T-helper 1 cell (primary cell): ENCODE measurements around the gene SPR.
A peak's percentile ranks its signal among the peaks of the same experiment; 100 is the strongest.

ENCODE experiments used
- DNase-seq, 5 donors: peaks; one replicate each; pipeline ENCODE4 v3.0.0-alpha.2; 2012 to 2020
- total RNA-seq, 4 donors: gene quantifications; one replicate each; lab custom pipeline; 2026; lab: John Stamatoyannopoulos, UW

The SPR gene
- 0 to 0.08 (median 0) reads per million in 4 donors for total RNA-seq

DNA sequence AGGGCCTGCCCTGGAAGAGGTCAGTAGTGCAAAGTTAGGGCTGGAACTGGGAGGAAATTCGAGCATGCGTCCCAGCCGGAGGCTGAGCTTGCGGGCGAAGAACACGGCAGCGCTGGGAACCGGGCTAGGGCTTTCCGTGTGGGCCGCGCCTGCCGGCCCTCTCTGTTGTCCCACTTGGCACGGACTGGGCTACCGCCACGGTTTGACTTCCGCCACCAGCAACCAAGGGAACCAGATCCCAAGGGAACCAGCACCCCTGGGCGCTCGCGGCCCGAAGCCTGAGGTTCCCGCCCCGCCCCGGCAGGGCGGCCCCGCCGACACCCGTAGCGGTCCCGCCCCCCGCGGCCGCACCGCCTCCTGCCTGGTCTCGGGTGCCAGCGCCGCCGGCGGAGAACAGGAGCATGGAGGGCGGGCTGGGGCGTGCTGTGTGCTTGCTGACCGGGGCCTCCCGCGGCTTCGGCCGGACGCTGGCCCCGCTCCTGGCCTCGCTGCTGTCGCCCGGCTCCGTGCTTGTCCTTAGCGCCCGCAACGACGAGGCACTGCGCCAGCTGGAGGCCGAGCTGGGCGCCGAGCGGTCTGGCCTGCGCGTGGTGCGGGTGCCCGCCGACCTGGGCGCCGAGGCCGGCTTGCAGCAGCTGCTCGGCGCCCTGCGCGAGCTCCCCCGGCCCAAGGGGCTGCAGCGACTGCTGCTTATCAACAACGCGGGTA, at the start of gene SPR:
Gene SPR, plus strand, starts transcription at position 377 of the 708 bp plus-strand sequence. Its CDS starts 25 bp downstream, at position 402.
- peak in 4 of 5 donors; percentile 13 to 45 (median 24) for DNase-seq

DNA sequence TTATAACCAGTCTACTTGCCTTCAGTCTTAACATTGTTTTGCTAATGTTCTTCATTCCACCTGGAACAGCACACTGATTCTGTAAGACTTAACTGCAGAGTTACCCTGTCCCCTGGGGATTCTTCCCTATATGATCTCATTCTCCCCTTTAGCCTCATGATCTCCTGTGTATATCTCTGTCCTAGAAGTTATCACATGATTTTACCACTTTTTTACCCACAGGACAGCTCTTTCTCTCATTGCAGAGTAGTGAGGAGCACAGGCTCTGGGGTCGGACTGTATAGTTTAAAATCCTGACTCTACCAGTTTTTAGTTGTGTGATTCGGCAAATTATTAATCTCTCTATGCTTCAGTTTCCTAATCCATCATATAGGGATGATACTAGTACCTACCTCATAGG, 47.1 kb upstream of the SPR start:
- DNase-seq, result no peak

DNA sequence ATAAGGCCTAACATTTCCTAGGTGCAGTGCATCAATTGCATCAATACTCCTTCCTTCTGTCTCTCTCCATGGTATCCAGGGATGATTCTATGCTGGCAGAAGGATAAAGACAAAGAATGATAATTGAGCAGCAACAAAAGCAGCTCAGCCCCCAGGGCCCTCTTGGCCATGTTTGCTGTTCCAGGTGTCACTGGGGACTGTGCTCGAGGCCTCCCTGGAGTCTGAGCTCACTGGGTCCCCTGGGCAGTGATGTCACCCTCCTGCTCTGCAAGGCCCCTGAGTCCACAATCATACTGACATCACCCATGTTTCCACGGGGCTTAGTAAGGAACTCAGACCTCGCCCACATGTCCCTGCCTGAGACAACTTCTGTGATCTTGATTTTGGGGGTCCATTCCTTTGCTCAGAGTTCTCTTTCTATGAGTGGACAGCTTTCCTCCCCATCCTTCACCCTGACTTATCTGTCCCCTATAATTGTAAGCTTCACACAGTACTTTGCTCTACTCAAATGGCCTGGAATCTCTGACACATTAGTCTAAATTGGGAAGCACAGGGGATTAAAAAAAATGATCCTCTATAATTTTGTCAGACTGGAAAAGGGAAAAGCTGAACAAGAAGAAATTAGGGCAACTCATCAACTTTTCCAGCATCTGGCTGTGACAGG, 45.6 kb upstream of the SPR start:
- DNase-seq, result no peak

DNA sequence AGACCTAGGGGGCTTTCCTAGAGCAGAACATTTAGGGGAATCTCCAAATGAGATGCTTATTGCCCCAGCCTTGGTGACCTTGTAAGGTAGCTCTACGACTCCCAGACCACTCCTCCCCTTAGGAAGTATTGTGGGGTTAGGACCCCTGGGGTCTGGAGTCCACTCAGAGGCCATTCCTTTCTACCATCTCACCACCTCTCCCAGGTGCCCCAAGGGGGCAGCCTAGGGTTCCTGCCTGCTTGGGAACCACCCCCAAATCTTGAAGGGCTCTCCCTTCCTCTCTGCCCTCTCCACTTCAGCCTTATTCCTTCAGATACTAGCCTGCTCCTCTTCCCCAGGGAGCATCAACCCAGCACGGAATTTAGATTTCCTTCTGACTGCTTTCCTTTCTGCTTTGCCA, 43.9 kb upstream of the SPR start:
- DNase-seq, result no peak

DNA sequence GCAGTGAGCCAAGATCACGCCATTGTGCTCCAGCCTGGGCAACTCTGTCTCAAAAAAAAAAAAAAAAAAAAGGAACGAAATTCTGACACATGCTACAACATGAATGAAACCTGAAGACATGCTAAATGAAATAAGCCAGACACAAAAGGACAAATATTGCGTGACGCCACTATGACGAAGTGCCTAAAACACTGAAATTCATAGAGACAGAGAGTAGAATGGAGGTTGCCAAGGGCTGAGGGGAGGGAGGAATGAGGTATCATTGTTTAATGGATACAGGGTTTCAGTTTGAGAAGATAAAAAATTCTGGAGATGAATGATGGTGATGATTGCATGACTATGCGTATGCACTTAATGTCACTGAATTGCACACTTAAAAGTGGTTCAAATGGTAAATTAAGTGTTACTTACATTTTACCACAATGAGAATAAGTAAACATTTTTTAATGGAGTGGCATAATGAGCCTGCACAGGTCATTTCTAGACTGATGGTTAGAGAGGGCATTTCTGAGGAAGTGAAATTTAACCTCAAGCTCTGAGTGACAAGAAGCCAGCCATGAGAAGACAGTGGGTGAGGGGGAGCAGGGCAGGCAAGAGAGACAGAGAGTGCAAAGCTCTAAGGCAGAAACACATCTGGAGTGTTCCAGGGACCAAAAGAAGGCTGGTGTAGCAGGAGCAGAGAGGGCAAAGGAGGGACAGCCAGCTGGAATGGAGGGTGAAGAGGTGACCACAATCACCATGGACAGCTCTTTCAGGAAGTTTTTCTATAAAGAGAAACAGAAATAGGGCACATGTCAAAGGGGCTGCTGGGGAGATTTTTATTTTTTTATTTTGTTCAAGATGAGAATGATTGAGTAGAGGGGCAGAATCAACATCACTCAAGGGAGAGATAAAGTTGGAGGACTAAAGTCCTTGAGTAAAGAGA, 40.8 kb upstream of the SPR start:
- DNase-seq, result no peak

DNA sequence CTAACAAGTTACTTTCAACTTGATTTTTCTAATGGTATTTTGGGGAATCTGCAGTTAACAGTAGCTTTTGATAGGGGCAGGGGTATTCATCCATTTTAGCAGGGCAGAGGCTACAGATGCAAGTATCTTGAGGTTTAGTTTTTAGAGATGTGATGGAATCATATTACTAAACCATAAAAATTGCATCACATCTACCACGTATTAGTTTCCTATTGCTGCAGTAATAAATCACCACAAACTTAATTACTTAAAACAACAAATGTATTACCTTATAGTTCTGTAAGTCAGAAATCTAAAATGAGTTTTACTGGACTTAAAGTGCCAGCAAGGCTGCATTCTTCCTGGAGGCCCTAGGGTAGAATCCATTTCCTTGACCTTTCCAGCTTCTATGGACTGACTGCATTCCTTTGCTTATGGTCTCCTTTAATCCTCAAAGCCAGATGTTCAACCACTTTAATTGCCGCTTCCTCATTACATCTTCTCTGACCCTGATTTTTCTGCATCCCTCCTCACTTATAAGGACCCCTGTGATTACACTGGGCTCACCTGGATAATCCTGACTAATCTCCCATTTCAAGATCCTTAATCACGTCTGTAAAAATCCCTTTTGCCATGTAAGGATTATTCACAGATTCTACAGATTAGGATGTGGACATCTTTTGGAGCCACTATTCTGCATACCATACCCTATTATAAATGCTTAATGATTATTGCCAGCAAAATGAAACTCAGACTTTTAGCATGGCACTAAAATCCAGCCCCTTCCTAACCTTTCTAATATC, 39.5 kb upstream of the SPR start:
- no peak for DNase-seq

DNA sequence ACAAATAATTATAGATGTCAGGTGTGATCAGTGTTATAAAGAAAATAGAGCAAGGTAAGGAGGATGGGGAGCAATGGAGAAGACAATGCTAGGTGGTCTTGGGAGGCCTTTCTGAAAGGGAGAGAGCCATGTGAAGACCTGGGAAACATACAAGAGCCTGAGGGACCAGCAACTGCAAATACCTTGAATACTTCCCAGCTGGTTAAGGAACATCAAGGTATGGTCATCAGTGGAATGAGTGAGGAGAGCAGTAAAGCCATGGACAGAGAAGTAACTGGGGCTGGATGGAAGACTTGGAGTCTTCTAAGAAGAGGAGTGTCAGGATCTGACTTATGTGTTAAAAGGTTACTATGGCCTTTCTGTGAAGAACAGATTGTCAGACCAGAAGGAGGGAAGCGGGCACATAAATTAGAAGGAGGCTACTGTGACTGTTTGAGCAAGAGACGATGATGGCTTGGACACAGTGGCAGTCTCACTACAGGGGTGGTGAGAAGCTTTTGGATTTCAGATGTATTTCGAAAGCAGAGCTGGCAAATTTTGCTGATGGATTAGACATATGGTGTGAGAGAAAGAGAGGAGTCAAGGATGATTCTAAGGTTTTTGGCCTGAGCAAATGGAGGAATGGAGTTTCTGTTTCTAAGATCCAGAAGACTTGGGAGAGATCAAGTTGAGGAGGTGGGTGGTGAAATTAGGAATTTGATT, 38.6 kb upstream of the SPR start:
- DNase-seq, result no peak

DNA sequence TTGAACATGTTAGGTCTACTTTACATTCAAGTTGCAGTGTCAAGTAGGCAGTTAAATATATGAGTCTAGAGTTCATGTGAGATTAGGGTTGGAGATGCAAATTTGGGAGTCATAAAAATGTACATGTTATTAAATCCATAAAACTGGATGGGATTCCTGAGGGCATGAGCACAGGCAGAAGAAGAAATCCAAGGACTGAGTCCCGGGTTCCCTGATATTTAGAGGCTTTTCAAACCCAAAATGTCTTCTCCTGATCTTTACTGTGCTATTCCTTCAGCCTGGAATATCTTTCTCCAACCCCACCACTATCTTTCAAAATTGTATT, 38.1 kb upstream of the SPR start:
- no peak for DNase-seq

DNA sequence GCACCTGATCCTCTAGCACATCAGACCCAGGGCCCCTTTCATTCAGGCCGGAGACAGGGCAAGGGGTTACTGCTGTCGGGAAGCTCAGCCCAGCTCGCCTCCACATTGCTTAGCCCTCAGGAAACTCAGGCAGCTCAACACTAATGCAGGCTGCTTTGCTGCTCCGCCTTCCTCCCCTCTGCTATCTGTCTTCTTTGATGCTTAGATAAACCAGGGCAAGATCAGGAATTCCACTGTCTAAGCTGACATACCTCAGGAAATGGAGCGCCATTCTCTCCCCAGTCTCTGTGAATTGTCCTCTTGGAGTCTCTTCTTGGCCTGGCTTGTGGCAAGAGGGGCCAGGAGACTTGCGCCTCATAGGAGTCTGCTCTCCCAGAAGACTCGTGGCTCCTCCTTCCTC, 35.9 kb upstream of the SPR start:
- DNase-seq, result no peak

DNA sequence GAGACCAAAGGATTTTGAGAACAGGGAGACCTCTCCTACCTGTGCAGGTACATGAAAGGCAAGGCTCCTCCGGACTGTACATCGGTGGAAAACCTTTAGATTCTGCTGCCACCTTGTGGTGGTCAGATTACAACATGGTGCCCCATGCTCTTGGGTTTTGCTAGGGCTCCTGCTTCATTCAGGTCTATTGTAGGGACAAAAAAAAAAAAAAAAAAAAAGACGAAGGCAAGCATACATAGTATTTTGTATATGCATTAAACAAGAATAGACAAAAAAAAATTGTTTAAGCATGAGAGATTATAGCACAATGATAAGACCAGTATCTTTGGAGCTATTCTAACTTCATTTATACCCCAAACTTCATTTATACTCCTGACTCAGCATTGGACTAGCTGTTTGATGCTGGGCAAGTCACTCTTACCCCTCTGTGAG, 27.4 kb upstream of the SPR start:
- DNase-seq, result peak in 4 of 5 donors; percentile 29 to 48 (median 46)

DNA sequence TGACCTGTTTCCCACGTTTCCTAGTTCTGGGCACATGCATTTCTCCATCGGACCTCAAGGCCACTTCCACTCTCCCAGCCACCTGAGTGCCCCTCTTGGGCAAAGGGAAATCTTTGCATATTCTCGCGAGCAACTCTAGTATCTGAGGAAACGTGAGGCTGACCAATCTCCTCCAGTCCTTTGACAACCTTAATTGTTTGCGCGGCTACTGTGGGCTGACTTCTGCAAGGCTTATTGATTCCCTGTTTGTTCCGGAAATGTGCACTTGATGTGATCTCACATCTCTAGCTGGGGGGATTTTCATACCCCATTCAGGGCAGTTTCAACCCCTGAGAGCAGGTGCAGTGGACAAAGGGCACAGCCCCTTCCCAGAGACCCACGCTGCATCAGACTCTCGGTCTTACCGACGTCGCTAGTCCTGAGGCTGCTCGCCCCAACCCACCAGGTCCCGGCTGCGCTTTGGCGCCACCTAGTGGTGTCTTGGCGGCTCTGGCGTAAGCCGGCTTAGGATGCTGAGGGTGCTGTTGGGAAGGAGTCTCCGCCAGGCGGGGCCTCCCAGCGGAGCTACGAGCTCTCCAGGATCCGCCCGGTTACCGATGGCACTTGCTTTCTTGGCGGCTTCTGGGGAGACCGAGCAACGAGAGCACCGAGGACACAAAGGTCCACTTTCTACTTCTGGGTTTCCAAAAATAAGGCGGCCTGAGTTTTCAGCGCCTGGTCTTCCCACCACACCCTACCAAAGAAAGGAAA, 24.8 kb upstream of the SPR start:
- DNase-seq, result peak; percentile 69 to 82 (median 77)

DNA sequence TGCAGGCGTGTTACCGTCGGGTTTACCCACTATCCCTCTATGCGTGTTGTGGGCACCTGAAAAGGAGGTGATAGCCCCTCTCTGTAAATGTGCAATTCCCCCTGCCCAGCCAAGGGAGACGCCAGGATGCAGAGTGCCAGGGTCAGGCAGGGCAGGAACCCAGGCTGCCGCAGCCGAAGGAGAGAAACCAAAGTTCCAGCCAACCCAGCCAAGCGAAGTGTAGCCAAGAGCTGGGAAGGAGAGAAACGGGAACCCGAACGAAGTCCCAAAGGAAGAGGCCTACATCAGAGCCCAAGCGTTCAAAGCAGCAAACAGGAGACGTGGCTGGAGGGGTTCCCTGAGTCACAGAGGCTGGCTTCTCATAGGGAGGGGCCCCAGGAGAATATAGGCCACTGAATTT, 24.2 kb upstream of the SPR start:
- DNase-seq, result no peak

DNA sequence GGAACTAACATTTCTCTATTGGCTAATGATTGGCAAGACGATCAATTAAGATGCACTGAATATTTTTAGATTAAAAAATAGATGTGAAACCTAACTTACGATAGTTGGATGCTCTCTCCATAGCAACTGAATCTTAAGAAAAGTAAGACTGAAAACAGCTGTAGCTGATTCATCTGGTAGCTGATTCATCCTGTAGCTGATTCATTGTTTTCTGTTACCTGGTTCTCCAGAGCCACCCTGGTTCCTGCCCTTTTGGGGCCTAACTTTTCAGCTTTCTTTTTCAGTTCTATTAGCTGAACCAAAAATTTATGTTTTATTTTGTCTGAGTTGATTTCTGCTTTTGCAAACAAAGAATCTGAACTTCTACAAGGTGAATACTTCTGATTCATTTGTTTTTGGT, 22.7 kb upstream of the SPR start:
- peak in 1 of 5 donors; percentile 43 for DNase-seq

DNA sequence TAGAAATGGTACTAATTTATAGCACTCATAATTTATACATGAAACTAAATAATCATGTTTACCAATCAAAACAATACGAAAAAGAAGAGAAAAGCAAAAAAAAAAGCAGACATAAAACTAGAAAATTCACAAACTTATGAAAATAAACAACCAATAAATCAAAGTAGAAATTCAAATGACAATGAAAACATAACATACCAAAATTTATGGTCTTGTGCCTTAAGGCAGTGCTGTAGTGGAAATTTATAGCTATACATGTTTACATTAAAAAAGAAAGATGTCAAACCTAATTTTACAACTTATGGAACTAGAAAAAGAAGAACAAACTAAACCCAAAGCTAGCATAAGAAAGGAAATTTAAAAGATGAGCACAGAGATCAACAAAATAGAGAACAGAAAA, 16.1 kb upstream of the SPR start:
- DNase-seq, result no peak

DNA sequence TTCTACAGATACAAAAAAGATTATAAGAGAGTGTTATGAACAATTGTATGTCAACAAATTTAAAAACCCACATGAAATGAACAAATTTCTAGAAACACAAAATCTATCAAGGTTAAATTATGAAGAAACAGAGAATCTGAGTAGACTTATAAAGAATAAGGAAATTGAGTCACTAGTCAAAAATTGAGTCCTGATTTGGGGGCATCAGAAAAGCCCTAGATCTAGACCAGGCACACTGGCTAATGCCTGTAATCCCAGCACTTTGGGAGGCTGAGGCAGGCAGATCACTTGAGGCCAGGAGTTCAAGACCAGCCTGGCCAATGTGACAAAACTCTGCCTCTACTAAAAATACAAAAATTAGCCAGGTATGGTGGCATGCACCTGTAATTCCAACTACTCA, 15.3 kb upstream of the SPR start:
- DNase-seq, result no peak

DNA sequence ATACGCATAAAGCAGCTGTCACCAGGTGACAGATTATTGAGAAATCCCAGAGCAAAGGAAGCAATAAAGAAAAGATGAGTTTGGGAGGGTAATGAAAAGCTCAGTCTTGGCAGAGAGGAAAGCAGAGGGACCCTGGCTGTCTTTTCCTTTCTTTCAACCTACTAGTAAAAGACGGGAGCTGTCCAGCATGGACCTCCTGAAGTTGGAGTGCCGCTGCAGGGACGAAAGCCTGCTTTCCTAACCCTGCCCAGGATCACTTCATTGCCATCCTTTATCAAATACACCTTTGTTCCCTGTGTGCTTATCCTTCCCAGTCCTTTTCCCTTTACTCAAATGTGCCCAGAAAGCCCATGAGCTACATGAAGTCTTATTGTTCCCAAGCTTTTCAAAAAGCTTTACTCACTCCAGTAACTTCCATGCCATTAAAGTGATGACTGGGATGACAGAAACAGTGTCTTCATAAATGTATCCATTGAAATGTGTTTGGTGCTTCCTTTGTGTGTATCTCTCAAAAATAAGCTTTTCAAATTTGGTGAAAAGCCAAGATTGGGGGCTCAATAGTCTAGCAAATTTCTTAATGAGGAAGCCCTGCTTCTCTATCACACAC, 3.7 kb upstream of the SPR start:
- no peak for DNase-seq

DNA sequence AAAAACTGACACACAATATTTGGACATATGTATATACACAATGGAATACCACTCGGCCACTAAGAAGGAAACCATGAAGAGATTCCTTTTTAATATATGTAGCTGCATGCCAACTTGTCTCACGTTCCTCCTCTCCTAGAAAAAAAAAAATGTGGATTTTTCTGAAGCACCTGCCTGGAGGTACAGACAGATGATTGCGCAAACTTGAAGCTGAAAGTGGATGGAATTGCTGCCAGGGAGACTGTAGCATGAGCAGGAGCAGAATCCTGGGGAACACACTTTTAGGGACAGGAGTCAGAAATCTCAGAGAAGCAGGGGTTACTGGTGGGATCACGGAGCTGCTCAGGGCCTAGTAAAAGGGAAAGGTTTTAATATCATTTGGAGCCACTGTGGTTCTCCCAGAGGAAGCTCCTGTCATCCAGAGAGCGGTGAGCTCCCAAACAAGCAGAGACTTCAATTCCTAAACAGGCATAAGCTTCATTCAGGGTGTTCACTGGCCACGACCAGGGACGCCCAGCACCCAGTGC, 640 bp upstream of the SPR start:
- no peak for DNase-seq

DNA sequence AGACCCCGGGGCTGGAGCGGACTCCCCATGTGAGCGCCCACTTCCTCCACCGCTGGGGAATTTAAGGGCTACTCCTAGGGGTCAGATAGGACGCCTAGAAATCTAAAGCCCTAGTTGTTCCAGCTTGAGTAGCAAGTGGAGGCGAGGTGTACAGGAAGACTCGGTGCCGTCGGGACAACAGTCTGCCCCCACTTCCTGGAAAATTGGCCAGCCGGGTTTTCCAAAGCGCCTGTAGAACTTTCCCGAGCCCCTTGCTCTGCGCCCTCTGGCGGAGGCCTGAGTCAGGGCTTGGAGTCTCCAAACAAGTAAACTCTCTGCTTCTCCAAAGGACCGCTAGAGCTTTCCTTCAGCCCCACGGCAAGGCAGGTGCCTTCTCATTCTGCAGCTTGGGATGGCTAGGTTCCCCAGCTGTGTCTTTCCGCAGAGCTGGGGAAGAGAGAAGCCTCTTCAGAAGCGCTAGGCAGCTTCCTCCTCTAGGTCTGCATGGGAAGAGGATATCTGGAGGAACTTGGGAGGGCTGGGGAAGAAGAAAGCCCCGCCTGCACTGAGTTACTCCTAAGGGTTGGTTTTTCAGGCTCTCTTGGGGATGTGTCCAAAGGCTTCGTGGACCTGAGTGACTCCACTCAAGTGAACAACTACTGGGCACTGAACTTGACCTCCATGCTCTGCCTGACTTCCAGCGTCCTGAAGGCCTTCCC, 681 bp downstream of the SPR start:
- peak in 3 of 5 donors; percentile 14 to 31 (median 23) for DNase-seq

DNA sequence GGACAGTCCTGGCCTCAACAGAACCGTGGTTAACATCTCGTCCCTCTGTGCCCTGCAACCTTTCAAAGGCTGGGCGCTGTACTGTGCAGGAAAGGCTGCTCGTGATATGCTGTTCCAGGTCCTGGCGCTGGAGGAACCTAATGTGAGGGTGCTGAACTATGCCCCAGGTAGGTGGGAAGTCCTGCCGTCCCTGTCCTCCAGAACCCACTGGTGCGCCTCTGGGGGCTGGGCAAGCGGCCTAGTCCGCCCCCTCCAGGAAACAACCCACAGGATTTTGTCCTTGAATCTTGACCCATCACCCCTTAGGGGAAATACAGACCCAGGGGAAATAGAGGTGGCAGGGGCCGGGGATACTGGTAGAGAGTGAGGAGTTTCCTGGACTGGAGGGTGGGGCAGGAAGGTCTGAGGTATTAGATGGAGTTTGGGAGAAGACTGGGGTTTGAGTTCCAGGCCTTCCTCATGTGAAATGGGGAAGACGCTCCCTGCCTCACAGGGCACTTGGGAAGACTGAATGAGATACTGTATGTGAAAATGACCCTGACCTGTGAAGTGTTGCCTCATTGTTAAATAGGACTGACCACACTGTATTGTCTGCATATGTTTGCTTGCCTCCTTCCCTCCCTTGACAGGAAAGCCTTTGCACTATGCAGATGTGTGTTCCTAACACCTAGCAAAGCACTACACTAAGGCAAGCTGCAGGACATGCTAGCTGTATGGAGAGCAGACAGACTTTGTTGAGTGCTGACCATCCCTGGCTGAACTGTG, 1.4 kb downstream of the SPR start:
- no peak for DNase-seq
